Fibroblast of lung (primary cell): ENCODE data around the gene CERS3.
A peak's percentile ranks its signal among the peaks of the same experiment; 100 is the strongest.

ENCODE experiments used
- CTCF ChIP-seq, 2 donors: IDR thresholded peaks in 1 of 2; conservative IDR thresholded peaks in 1 of 2; 1 replicate in 1 of 2; 2 replicates in 1 of 2; pipeline ENCODE4 v1.5.1; 2011 to 2012; ENCODE audit warnings: low read length in 2 of 2, control low read depth in 1 of 2, inconsistent platforms in 1 of 2, low read depth in 1 of 2, mild to moderate bottlenecking in 1 of 2
- EZH2 ChIP-seq: IDR thresholded peaks from 2 replicates; pipeline ENCODE4 v1.5.1; 2012; ENCODE audit warnings: low read length, control low read depth, mild to moderate bottlenecking; ENCODE audit errors: missing control alignments

- peak; percentile 4 to 20 for TF ChIP-seq CTCF (conservative IDR thresholded peaks at IDR 0.05 in 1 of 2, IDR thresholded peaks at IDR 0.05 in 1 of 2; ENCODE audit: low read depth in 1 of 2, low read length in 2 of 2)
- no peak for TF ChIP-seq EZH2
Measured at GRCh38 chr15:100572362-100572983, 43.7 kb upstream of the CERS3 start.
